H9 (cell line): ENCODE results near the gene RPUSD2. TPM values are rescaled to one million over a fixed set of nuclear protein-coding genes. Genes with fewer than 3 reads are reported as not detected.

Experiments used
- DNase-seq: peaks from one replicate; pipeline ENCODE4 v3.0.0-alpha.2; 2017
- H2AFZ ChIP-seq: one replicate; pipeline ENCODE4 v1.6.1; 2013; ENCODE audit warnings: mild to moderate bottlenecking, low read length, control low read depth, moderate library complexity
- H2AK5ac ChIP-seq: 2 replicates; pipeline ENCODE4 v1.6.1; 2013; ENCODE audit warnings: low read length, control low read depth, mixed read lengths; ENCODE audit not compliant: insufficient read length
- H2BK120ac ChIP-seq: one replicate; pipeline ENCODE4 v1.6.1; 2013; ENCODE audit warnings: low read depth, mild to moderate bottlenecking, low read length, control low read depth, inconsistent platforms; ENCODE audit not compliant: poor library complexity, severe bottlenecking
- H2BK12ac ChIP-seq: 2 replicates; pipeline ENCODE4 v1.6.1; 2013; ENCODE audit warnings: low read length, control low read depth, mixed read lengths, low read depth; ENCODE audit not compliant: insufficient read length
- H2BK15ac ChIP-seq: 2 replicates; pipeline ENCODE4 v1.6.1; 2013; ENCODE audit warnings: low read depth, low read length, control low read depth
- H2BK20ac ChIP-seq: one replicate; pipeline ENCODE4 v1.6.1; 2013; ENCODE audit warnings: low read depth, mild to moderate bottlenecking, low read length, control low read depth, inconsistent platforms; ENCODE audit not compliant: poor library complexity, severe bottlenecking
- H2BK5ac ChIP-seq: 2 replicates; pipeline ENCODE4 v1.6.1; 2013; ENCODE audit warnings: low read length, control low read depth, mixed read lengths; ENCODE audit not compliant: insufficient read length
- H3K14ac ChIP-seq: 2 replicates; pipeline ENCODE4 v1.6.1; 2013; ENCODE audit warnings: low read length, control low read depth; ENCODE audit not compliant: insufficient read depth
- H3K18ac ChIP-seq: 2 replicates; pipeline ENCODE4 v1.6.1; 2013; ENCODE audit warnings: low read depth, mild to moderate bottlenecking, mixed read lengths, low read length, control low read depth; ENCODE audit not compliant: insufficient read length
- H3K23ac ChIP-seq: 2 replicates; pipeline ENCODE4 v1.6.1; 2013; ENCODE audit warnings: low read length, control low read depth, mixed read lengths, low read depth; ENCODE audit not compliant: insufficient read length
- H3K23me2 ChIP-seq: 2 replicates; pipeline ENCODE4 v1.6.1; 2013; ENCODE audit warnings: low read depth, mild to moderate bottlenecking, mixed read lengths, low read length, control low read depth; ENCODE audit not compliant: insufficient read length, poor library complexity, severe bottlenecking
- H3K27ac ChIP-seq: 2 replicates; pipeline ENCODE4 v1.5.1; 2013; ENCODE audit warnings: low read length, control low read depth, mixed read lengths, low read depth; ENCODE audit not compliant: insufficient read length
- H3K27me3 ChIP-seq: 2 replicates; pipeline ENCODE4 v1.6.1; 2013; ENCODE audit warnings: low read length, control low read depth, inconsistent platforms; ENCODE audit not compliant: insufficient read depth
- H3K4ac ChIP-seq: 2 replicates; pipeline ENCODE4 v1.6.1; 2013; ENCODE audit warnings: low read depth, mild to moderate bottlenecking, control low read depth, inconsistent platforms, low read length, moderate library complexity
- H3K4me1 ChIP-seq: 2 replicates; pipeline ENCODE4 v1.6.1; 2013; ENCODE audit warnings: low read length, control low read depth, inconsistent platforms; ENCODE audit not compliant: insufficient read depth
- H3K4me2 ChIP-seq: 2 replicates; pipeline ENCODE4 v1.6.1; 2013; ENCODE audit warnings: low read length, control low read depth, mixed read lengths; ENCODE audit not compliant: insufficient read length, insufficient read depth
- H3K56ac ChIP-seq: 2 replicates; pipeline ENCODE4 v1.6.1; 2013; ENCODE audit warnings: low read depth, mild to moderate bottlenecking, mixed read lengths, low read length, control low read depth; ENCODE audit not compliant: insufficient read length
- H3K79me1 ChIP-seq: 2 replicates; pipeline ENCODE4 v1.6.1; 2013; ENCODE audit warnings: low read depth, mild to moderate bottlenecking, moderate library complexity, low read length, control low read depth, inconsistent platforms; ENCODE audit not compliant: insufficient read depth, poor library complexity, severe bottlenecking
- H3K79me2 ChIP-seq: 2 replicates; pipeline ENCODE4 v1.6.1; 2013; ENCODE audit warnings: low read length, control low read depth, inconsistent platforms; ENCODE audit not compliant: insufficient read depth
- H3K9ac ChIP-seq: 2 replicates; pipeline ENCODE4 v1.6.1; 2013; ENCODE audit warnings: low read length, control low read depth, mixed read lengths; ENCODE audit not compliant: insufficient read length; ENCODE audit errors: extremely low read depth
- H3K9me3 ChIP-seq: one replicate; pipeline ENCODE4 v1.6.1; 2013; ENCODE audit warnings: low read depth, low read length, inconsistent platforms; ENCODE audit not compliant: control insufficient read depth
- H3T11ph ChIP-seq: one replicate; pipeline ENCODE4 v1.6.1; 2013; ENCODE audit warnings: mild to moderate bottlenecking, low read length, control low read depth, inconsistent platforms
- H4K20me1 ChIP-seq: one replicate; pipeline ENCODE4 v1.6.1; 2013; ENCODE audit not compliant: control insufficient read depth, insufficient read length, insufficient read depth
- H4K5ac ChIP-seq: 2 replicates; pipeline ENCODE4 v1.6.1; 2013; ENCODE audit warnings: low read depth, mild to moderate bottlenecking, mixed read lengths, low read length, control low read depth; ENCODE audit not compliant: insufficient read length
- H4K8ac ChIP-seq: replicated peaks from 2 replicates; pipeline ENCODE4 v1.6.1; 2013; ENCODE audit warnings: low read length, control low read depth, mixed read lengths, low read depth; ENCODE audit not compliant: insufficient read length
- H4K91ac ChIP-seq: 2 replicates; pipeline ENCODE4 v1.6.1; 2013; ENCODE audit warnings: low read depth, mild to moderate bottlenecking, moderate library complexity, mixed read lengths, low read length, control low read depth; ENCODE audit not compliant: insufficient read length
- H3K27ac Mint-ChIP-seq, 3 experiments: 2 replicates in 2 of 3; 3 replicates in 1 of 3; pipeline ENCODE4 v1.8.0; 2020 to 2021; ENCODE audit warnings: mixed read lengths in 3 of 3, mild to moderate bottlenecking in 1 of 3, moderate library complexity in 1 of 3
- H3K27me3 Mint-ChIP-seq: 2 replicates; pipeline ENCODE4 v1.8.0; 2021; ENCODE audit warnings: low read depth, mild to moderate bottlenecking, moderate library complexity, mixed read lengths
- H3K36me3 Mint-ChIP-seq, 3 experiments: 2 replicates in 2 of 3; 3 replicates in 1 of 3; pipeline ENCODE4 v1.8.0; 2020 to 2021; ENCODE audit warnings: low read depth in 3 of 3, mixed read lengths in 3 of 3; ENCODE audit not compliant: insufficient read depth in 1 of 3
- H3K4me1 Mint-ChIP-seq, 2 experiments: 2 replicates each; pipeline ENCODE4 v1.8.0; 2020; ENCODE audit warnings: mixed read lengths in 2 of 2
- H3K4me3 Mint-ChIP-seq, 2 experiments: 2 replicates in 1 of 2; 3 replicates in 1 of 2; pipeline ENCODE4 v1.8.0; 2020 to 2021; ENCODE audit warnings: mild to moderate bottlenecking in 2 of 2, mixed read lengths in 2 of 2, moderate library complexity in 1 of 2
- H3K9me3 Mint-ChIP-seq, 2 experiments: 2 replicates in 1 of 2; 3 replicates in 1 of 2; pipeline ENCODE4 v1.8.0; 2020; ENCODE audit warnings: mild to moderate bottlenecking in 2 of 2, mixed read lengths in 2 of 2, moderate library complexity in 1 of 2
- WGBS: extraction: QIAGEN DNeasy Blood & Tissue Kit; methylation state at CpG from one replicate; pipeline ENCODE4 v1.1.7; 2013; ENCODE audit warnings: missing lambda C conversion rate, low lambda C conversion rate, mixed read lengths; ENCODE audit not compliant: insufficient read length; ENCODE audit errors: extremely low coverage; 5-methylcytosine and 5-hydroxymethylcytosine counted together
- total RNA-seq: library from RNA; stranded (reverse); gene quantifications from 2 replicates; pipeline ENCODE4 v1.2.1, GENCODE V29; 2021
- TF ChIP-seq, protein P1 (sequence below): fragments of 200-600 bp; sonication (generic); conservative IDR thresholded peaks from 3 replicates; pipeline ENCODE4 v1.8.0; 2021; ENCODE audit warnings: antibody characterized with exemption, mild to moderate bottlenecking

RPUSD2 gene
- total RNA-seq, 1 experiment from 2014 or later, result 25.7 TPM

DNA sequence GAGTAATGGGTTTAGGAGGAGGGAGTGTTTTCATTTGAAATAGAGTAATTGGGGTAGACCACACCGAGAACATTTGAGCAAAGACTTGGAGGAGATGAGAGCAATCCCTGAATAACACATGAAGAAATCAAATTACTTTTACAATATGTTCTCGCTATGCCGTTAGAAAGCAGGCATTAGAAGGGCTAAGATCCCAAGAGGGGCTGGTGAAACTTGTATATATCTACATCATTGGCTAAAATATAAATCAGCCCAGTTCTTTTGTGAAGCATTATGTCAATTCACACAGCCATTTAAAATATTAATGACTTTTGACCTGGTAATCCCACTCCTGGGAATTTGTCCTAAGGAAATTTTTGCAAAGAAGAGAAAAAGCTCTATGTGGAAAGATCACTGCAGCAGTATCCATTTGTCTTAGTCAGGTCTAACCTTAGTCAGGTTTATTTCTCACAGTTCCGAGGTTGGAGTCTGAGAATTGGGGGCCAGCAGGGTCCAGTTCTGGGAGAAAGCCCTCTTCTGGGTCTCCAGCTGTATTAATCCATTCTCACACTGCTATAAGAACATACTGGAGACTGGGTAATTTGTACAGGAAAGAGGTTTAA lies 35.2 kb upstream of the RPUSD2 start:
- H2AFZ ChIP-seq, result no peak overlapping the region
- H3K56ac ChIP-seq, result no peak overlapping the region
- H3K27me3 Mint-ChIP-seq, result no peaks in the 10 kb centered on the region
- H3K27me3 ChIP-seq, result no peaks in the 10 kb centered on the region
- no peaks in the 10 kb centered on the region for H3K23me2 ChIP-seq
- no peak overlapping the region for H2BK12ac ChIP-seq
- H3K4me2 ChIP-seq, result no peak overlapping the region
- no peaks in the 10 kb centered on the region; a peak in 1 of 5 replicates for H3K9me3 Mint-ChIP-seq
- H3K79me2 ChIP-seq, result no peaks in the 10 kb centered on the region
- H4K91ac ChIP-seq, result no peak overlapping the region
- no peak overlapping the region for H4K5ac ChIP-seq
- no peak overlapping the region for H3T11ph ChIP-seq
- H4K8ac ChIP-seq, result no peak overlapping the region
- no peaks in the 10 kb centered on the region for H3K4me1 Mint-ChIP-seq
- H3K4ac ChIP-seq, result no peak overlapping the region
- H3K27ac ChIP-seq, result no peak overlapping the region
- no peak overlapping the region for H2AK5ac ChIP-seq
- H3K4me3 Mint-ChIP-seq, result no peak overlapping the region
- H3K9me3 ChIP-seq, result no peaks in the 10 kb centered on the region
- no peaks in the 10 kb centered on the region for H3K36me3 Mint-ChIP-seq
- no peaks in the 10 kb centered on the region for H3K79me1 ChIP-seq
- H4K20me1 ChIP-seq, result no peaks in the 10 kb centered on the region
- WGBS, result no CpG with 5 or more reads among the region's 4 CpGs
- H3K23ac ChIP-seq, result no peak overlapping the region
- H3K14ac ChIP-seq, result no peak overlapping the region
- H2BK15ac ChIP-seq, result no peak overlapping the region
- H2BK20ac ChIP-seq, result no peak overlapping the region
- TF ChIP-seq, protein P1, sequence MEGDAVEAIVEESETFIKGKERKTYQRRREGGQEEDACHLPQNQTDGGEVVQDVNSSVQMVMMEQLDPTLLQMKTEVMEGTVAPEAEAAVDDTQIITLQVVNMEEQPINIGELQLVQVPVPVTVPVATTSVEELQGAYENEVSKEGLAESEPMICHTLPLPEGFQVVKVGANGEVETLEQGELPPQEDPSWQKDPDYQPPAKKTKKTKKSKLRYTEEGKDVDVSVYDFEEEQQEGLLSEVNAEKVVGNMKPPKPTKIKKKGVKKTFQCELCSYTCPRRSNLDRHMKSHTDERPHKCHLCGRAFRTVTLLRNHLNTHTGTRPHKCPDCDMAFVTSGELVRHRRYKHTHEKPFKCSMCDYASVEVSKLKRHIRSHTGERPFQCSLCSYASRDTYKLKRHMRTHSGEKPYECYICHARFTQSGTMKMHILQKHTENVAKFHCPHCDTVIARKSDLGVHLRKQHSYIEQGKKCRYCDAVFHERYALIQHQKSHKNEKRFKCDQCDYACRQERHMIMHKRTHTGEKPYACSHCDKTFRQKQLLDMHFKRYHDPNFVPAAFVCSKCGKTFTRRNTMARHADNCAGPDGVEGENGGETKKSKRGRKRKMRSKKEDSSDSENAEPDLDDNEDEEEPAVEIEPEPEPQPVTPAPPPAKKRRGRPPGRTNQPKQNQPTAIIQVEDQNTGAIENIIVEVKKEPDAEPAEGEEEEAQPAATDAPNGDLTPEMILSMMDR, result no peak
- no peaks in the 10 kb centered on the region for H3K4me1 ChIP-seq
- no peak overlapping the region for H2BK120ac ChIP-seq
- no peak overlapping the region for H3K27ac Mint-ChIP-seq
- H3K9ac ChIP-seq, result no peak overlapping the region
- DNase-seq, result no peak
- no peak overlapping the region for H3K18ac ChIP-seq
- no peak overlapping the region for H2BK5ac ChIP-seq
